ENCODE measurements around the gene LAMA5.

LAMA5 gene

DNA sequence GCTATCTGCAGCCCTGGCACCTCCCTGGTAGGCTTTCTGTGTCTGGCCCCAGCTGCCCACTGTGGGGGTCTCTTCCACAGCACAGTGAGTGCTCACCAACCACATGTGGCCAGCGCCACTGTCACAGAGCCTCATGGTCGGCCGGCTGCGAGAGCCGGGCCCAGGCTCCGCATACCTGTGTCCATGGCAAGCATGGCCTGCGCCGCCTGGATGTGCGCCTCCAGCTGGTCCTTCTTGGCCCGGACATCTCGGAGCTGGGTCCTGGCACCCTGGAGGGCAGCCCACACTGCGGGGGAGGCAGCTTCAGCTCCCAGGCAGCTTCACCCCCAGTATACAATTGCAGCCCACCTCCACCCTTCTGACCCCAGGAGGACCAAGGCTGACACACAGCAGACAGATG lies 51.3 kb downstream of the LAMA5 start:
- no peak for TF ChIP-seq CREB1 (IDR thresholded peaks at IDR 0.05; ENCODE audit: low read depth)
- TF ChIP-seq NFIC (IDR thresholded peaks at IDR 0.05), result no peak
- no peak for TF ChIP-seq FOXM1 (IDR thresholded peaks at IDR 0.05; ENCODE audit: borderline replicate concordance, low read depth)
- TF ChIP-seq, protein P1, sequence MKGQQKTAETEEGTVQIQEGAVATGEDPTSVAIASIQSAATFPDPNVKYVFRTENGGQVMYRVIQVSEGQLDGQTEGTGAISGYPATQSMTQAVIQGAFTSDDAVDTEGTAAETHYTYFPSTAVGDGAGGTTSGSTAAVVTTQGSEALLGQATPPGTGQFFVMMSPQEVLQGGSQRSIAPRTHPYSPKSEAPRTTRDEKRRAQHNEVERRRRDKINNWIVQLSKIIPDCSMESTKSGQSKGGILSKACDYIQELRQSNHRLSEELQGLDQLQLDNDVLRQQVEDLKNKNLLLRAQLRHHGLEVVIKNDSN (IDR thresholded peaks at IDR 0.05), result no peak
- no peak for TF ChIP-seq EP300 (IDR thresholded peaks at IDR 0.05; ENCODE audit: borderline replicate concordance)
- no peak for TF ChIP-seq TAF1 (IDR thresholded peaks at IDR 0.05; ENCODE audit: low read depth)
- TF ChIP-seq CEBPB (IDR thresholded peaks at IDR 0.05), result no peak
- TF ChIP-seq EGR1 (IDR thresholded peaks at IDR 0.05), result no peak
- no peak for TF ChIP-seq TEAD4 (IDR thresholded peaks at IDR 0.05)
- TF ChIP-seq YY1 (IDR thresholded peaks at IDR 0.05; ENCODE audit: low read depth), result no peak
- TF ChIP-seq RAD21 (IDR thresholded peaks at IDR 0.05; ENCODE audit: low read depth), result no peak
- no peak for TF ChIP-seq ZBTB7A (IDR thresholded peaks at IDR 0.05; ENCODE audit: low read depth)
- TF ChIP-seq TCF12 (IDR thresholded peaks at IDR 0.05; ENCODE audit: low read depth), result no peak
- TF ChIP-seq, protein P2, sequence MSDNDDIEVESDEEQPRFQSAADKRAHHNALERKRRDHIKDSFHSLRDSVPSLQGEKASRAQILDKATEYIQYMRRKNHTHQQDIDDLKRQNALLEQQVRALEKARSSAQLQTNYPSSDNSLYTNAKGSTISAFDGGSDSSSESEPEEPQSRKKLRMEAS (IDR thresholded peaks at IDR 0.05), result no peak
- TF ChIP-seq, protein P3, sequence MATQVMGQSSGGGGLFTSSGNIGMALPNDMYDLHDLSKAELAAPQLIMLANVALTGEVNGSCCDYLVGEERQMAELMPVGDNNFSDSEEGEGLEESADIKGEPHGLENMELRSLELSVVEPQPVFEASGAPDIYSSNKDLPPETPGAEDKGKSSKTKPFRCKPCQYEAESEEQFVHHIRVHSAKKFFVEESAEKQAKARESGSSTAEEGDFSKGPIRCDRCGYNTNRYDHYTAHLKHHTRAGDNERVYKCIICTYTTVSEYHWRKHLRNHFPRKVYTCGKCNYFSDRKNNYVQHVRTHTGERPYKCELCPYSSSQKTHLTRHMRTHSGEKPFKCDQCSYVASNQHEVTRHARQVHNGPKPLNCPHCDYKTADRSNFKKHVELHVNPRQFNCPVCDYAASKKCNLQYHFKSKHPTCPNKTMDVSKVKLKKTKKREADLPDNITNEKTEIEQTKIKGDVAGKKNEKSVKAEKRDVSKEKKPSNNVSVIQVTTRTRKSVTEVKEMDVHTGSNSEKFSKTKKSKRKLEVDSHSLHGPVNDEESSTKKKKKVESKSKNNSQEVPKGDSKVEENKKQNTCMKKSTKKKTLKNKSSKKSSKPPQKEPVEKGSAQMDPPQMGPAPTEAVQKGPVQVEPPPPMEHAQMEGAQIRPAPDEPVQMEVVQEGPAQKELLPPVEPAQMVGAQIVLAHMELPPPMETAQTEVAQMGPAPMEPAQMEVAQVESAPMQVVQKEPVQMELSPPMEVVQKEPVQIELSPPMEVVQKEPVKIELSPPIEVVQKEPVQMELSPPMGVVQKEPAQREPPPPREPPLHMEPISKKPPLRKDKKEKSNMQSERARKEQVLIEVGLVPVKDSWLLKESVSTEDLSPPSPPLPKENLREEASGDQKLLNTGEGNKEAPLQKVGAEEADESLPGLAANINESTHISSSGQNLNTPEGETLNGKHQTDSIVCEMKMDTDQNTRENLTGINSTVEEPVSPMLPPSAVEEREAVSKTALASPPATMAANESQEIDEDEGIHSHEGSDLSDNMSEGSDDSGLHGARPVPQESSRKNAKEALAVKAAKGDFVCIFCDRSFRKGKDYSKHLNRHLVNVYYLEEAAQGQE (IDR thresholded peaks at IDR 0.05; ENCODE audit: low read depth), result no peak

DNA sequence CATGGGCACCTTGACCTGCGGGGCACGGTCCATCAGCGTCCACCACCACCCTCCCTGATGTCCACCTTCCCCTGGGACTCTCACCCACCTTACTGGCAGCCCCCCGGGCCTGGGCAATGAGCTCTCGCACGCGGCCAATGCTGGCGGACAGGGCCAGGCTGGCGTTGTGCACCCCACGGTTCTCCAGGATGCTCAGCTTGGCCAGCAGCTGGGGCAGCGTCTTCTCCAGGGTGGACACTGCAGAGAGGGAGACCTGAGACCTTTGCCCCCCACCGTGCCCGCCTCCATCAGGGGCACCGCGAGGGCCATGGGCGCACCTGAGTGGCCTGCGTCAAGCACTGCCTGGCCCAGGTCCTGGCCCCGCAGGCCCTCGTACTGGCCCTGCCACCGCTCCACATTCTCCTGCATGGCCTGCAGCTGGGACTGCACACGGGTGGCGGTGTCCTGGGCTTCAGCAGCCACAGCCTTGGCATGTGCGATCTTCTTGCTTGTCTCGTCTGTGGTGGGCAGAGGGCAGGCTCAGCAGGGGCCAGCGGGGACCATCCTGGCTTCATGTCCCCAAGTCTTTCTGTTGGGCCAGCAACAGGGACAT lies 52.3 kb downstream of the LAMA5 start:
- TF ChIP-seq CREB1 (IDR thresholded peaks at IDR 0.05; ENCODE audit: low read depth) (no peak), TAF1 (IDR thresholded peaks at IDR 0.05; ENCODE audit: low read depth) (no peak), NFIC (IDR thresholded peaks at IDR 0.05) (no peak), YY1 (IDR thresholded peaks at IDR 0.05; ENCODE audit: low read depth) (no peak), ZBTB7A (IDR thresholded peaks at IDR 0.05; ENCODE audit: low read depth) (no peak), EP300 (IDR thresholded peaks at IDR 0.05; ENCODE audit: borderline replicate concordance) (no peak), RAD21 (IDR thresholded peaks at IDR 0.05; ENCODE audit: low read depth) (no peak), TCF12 (IDR thresholded peaks at IDR 0.05; ENCODE audit: low read depth) (no peak), CEBPB (IDR thresholded peaks at IDR 0.05) (no peak), TEAD4 (IDR thresholded peaks at IDR 0.05) (no peak), EGR1 (IDR thresholded peaks at IDR 0.05) (no peak), FOXM1 (IDR thresholded peaks at IDR 0.05; ENCODE audit: borderline replicate concordance, low read depth) (no peak)
- TF ChIP-seq, protein P3 (IDR thresholded peaks at IDR 0.05; ENCODE audit: low read depth), result no peak
- TF ChIP-seq, protein P2 (IDR thresholded peaks at IDR 0.05), result no peak
- TF ChIP-seq, protein P1 (IDR thresholded peaks at IDR 0.05), result no peak

DNA sequence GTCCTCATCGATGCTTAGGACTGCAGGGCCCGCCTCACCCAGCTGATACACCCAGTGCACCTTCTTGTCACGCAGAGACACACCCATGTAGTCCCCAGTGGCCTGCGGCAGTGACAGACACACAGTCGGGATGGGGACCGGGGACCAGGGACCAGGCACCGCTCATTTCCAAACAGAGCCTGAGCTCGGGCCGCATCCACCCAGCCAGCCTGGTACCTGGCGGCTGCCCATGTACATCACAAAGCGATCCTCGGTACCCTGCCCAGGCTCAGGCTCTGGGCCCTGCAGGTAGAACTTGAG lies 52.8 kb downstream of the LAMA5 start:
- no peak for TF ChIP-seq CREB1 (IDR thresholded peaks at IDR 0.05; ENCODE audit: low read depth)
- TF ChIP-seq NFIC (IDR thresholded peaks at IDR 0.05), result no peak
- TF ChIP-seq TCF12 (IDR thresholded peaks at IDR 0.05; ENCODE audit: low read depth), result no peak
- TF ChIP-seq ZBTB7A (IDR thresholded peaks at IDR 0.05; ENCODE audit: low read depth), result no peak
- no peak for TF ChIP-seq CEBPB (IDR thresholded peaks at IDR 0.05)
- TF ChIP-seq, protein P1 (IDR thresholded peaks at IDR 0.05), result no peak
- TF ChIP-seq, protein P3 (IDR thresholded peaks at IDR 0.05; ENCODE audit: low read depth), result no peak
- no peak for TF ChIP-seq YY1 (IDR thresholded peaks at IDR 0.05; ENCODE audit: low read depth)
- no peak for TF ChIP-seq TAF1 (IDR thresholded peaks at IDR 0.05; ENCODE audit: low read depth)
- TF ChIP-seq, protein P2 (IDR thresholded peaks at IDR 0.05), result no peak
